Prostate gland (tissue), 2 donors: ENCODE data around the gene NAALADL2.

Source experiments
- CTCF ChIP-seq, 4 experiments: fragments of 200-600 bp in 2 of 4; fragments of 450-650 bp in 2 of 4; sonication (generic) in 2 of 4; IDR thresholded peaks; 1 replicate in 3 of 4; 2 replicates in 1 of 4; pipeline ENCODE4 v1.5.1; 2016 to 2019; ENCODE audit warnings: antibody characterized with exemption in 4 of 4, mild to moderate bottlenecking in 2 of 4, moderate library complexity in 2 of 4
- POLR2A ChIP-seq: fragments of 450-650 bp; IDR thresholded peaks from one replicate; pipeline ENCODE4 v1.6.1; 2016; ENCODE audit warnings: antibody characterized with exemption, mild to moderate bottlenecking
- POLR2AphosphoS5 ChIP-seq: sonication (generic); formaldehyde crosslinking; IDR thresholded peaks from one replicate; pipeline ENCODE4 v1.6.1; 2017; ENCODE audit warnings: antibody characterized with exemption

GRCh38 chr3:175410251-175410650 is 551.1 kb downstream of the NAALADL2 start:
- no peak for TF ChIP-seq POLR2AphosphoS5
- no peak for TF ChIP-seq POLR2A
- TF ChIP-seq CTCF (IDR thresholded peaks at IDR 0.05), result no peak
